Measurements from ENCODE around the gene HBG2. TPM values are rescaled to one million over a fixed set of nuclear protein-coding genes. Genes with fewer than 3 reads are reported as not detected.

HBG2 gene
- total and polyA plus RNA-seq, 3 experiments from 2014 or later, result not detected

- Histone ChIP-seq H3K27me3 (ENCODE audit: insufficient read depth, low read length, poor library complexity, severe bottlenecking) (no peaks in the 10 kb centered on the region), H3K36me3 (ENCODE audit: insufficient read depth, low read length) (no peaks in the 10 kb centered on the region), H3K9me3 (ENCODE audit: low read length) (no peaks in the 10 kb centered on the region), H3K4me3 (ENCODE audit: low read length) (no peak overlapping the region), H3K27ac (ENCODE audit: low read depth, low read length) (no peak overlapping the region), H3K4me1 (ENCODE audit: insufficient read depth, low read length) (no peaks in the 10 kb centered on the region)
- Mint-ChIP-seq H3K4me3 (no peak overlapping the region), H3K36me3 (no peaks in the 10 kb centered on the region), H3K4me1 (peaks cover 0 to 3% (median 0%) of the 10 kb centered on the region in 3 donors), H3K27me3 (peaks cover 2 to 3% of the 10 kb centered on the region in 2 donors), H3K9me3 (peaks cover 0 to 4% (median 0%) of the 10 kb centered on the region in 5 donors), H3K27ac (no peak overlapping the region)
- ChIA-PET CTCF (no interaction called here), POLR2A (no interaction called here)
- DNase-seq, result no peak
These were observed 19.1 kb downstream of the HBG2 start for GRCh38 chr11:5235364-5236095.

DNA sequence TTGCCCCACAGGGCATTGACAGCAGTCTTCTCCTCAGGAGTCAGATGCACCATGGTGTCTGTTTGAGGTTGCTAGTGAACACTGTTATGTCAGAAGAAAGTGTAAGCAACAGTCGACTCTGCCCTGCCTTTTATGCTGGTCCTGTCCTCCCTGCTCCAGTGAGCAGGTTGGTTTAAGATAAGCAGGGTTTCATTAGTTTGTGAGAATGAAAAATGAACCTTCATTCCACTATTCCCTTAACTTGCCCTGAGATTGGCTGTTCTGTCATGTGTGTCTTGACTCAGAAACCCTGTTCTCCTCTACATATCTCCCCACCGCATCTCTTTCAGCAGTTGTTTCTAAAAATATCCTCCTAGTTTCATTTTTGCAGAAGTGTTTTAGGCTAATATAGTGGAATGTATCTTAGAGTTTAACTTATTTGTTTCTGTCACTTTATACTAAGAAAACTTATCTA, 20.2 kb downstream of the HBG2 start, which contains the start of gene HBD:
Gene HBD (minus strand): TSS at position 103 of the 454 bp plus-strand sequence. CDS start 50 bp downstream, at position 53.
- CTCF ChIA-PET, result no interaction called here

GRCh38 chr11:5233307-5233706, 21.3 kb downstream of the HBG2 start:
- Histone ChIP-seq H3K36me3 (ENCODE audit: insufficient read depth, low read length) (no peaks in the 10 kb centered on the region), H3K4me1 (ENCODE audit: insufficient read depth, low read length) (no peaks in the 10 kb centered on the region), H3K27ac (ENCODE audit: low read depth, low read length) (no peak overlapping the region), H3K4me3 (ENCODE audit: low read length) (no peak overlapping the region), H3K9me3 (ENCODE audit: low read length) (no peaks in the 10 kb centered on the region), H3K27me3 (ENCODE audit: insufficient read depth, low read length, poor library complexity, severe bottlenecking) (no peaks in the 10 kb centered on the region)
- DNase-seq, result no peak
- H3K9me3 Mint-ChIP-seq, result peaks cover 0 to 4% (median 0%) of the 10 kb centered on the region in 5 donors
- peaks cover 2 to 3% of the 10 kb centered on the region in 2 donors for H3K27me3 Mint-ChIP-seq
- no peak overlapping the region for H3K4me3 Mint-ChIP-seq
- ChIA-PET POLR2A (no interaction called here), CTCF (no interaction called here)
- H3K27ac Mint-ChIP-seq, result no peak overlapping the region
- H3K4me1 Mint-ChIP-seq, result peaks cover 0 to 3% (median 0%) of the 10 kb centered on the region in 3 donors
- H3K36me3 Mint-ChIP-seq, result no peaks in the 10 kb centered on the region

More for the DNA sequence above, 20.2 kb downstream of the HBG2 start, which contains the start of gene HBD:
- no peak for DNase-seq
- no peaks in the 10 kb centered on the region for H3K27me3 ChIP-seq (ENCODE audit: insufficient read depth, low read length, poor library complexity, severe bottlenecking)
- H3K4me1 ChIP-seq (ENCODE audit: insufficient read depth, low read length), result no peaks in the 10 kb centered on the region
- Mint-ChIP-seq H3K9me3 (peaks cover 0 to 4% (median 0%) of the 10 kb centered on the region in 5 donors), H3K27ac (no peak within 1 kb of the TSS), H3K4me3 (no peak within 1 kb of the TSS), H3K27me3 (peaks cover 2 to 3% of the 10 kb centered on the region in 2 donors), H3K4me1 (peaks cover 0 to 3% (median 0%) of the 10 kb centered on the region in 3 donors), H3K36me3 (no peaks in the 10 kb centered on the region)
- H3K9me3 ChIP-seq (ENCODE audit: low read length), result no peaks in the 10 kb centered on the region
- no peaks in the 10 kb centered on the region for H3K36me3 ChIP-seq (ENCODE audit: insufficient read depth, low read length)
- H3K27ac ChIP-seq (ENCODE audit: low read depth, low read length), result peak within 1 kb of the TSS; percentile 43
- H3K4me3 ChIP-seq (ENCODE audit: low read length), result no peak within 1 kb of the TSS
- POLR2A ChIA-PET, result no interaction called here

DNA sequence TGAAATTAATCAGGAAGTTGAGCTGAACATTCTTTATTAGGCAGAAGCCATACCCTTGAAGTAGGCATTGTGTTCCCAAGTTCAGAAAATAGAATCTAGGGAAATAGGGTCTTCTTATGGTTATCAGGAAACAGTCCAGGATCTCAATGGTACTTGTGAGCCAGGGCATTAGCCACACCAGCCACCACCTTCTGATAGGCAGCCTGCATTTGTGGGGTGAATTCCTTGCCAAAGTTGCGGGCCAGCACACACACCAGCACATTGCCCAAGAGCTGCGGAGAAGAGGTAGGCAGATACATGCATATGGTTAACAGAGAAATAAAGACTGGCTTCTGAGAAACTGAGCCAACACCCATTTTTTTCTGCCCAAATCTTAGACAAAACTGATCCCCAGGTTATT, 21.8 kb downstream of the HBG2 start:
- H3K4me1 Mint-ChIP-seq, result peaks cover 0 to 3% (median 0%) of the 10 kb centered on the region in 3 donors

DNA sequence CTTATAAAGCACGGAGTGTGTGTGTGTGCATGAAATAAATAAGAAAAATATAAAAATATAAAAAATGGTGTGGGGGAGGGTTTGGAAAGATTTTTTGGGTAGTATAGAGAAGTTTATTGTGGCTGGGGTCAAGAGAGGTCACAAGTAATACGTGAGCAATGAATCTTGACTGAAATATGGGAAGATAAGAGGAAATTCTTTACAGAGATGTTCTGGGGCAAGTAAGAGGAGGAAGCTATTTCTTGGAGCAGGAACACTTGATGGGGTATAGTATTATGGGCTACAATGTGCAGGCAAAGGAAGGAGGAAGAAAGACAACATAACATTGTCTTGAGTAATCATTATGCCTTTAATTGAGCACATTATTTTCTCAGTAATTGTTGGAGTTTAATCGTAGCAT, 22.4 kb downstream of the HBG2 start:
- ChIA-PET CTCF (no interaction called here), POLR2A (no interaction called here)
- peaks cover 0 to 2% of the 10 kb centered on the region in 2 donors for H3K27me3 Mint-ChIP-seq
- Histone ChIP-seq H3K4me3 (ENCODE audit: low read length) (no peak overlapping the region), H3K36me3 (ENCODE audit: insufficient read depth, low read length) (no peaks in the 10 kb centered on the region), H3K27ac (ENCODE audit: low read depth, low read length) (no peak overlapping the region), H3K9me3 (ENCODE audit: low read length) (no peaks in the 10 kb centered on the region), H3K27me3 (ENCODE audit: insufficient read depth, low read length, poor library complexity, severe bottlenecking) (no peaks in the 10 kb centered on the region), H3K4me1 (ENCODE audit: insufficient read depth, low read length) (no peaks in the 10 kb centered on the region)
- H3K36me3 Mint-ChIP-seq, result no peaks in the 10 kb centered on the region
- no peak overlapping the region for H3K4me3 Mint-ChIP-seq
- peaks cover 0 to 2% (median 0%) of the 10 kb centered on the region in 5 donors for H3K9me3 Mint-ChIP-seq
- peaks cover 0 to 3% (median 0%) of the 10 kb centered on the region in 3 donors for H3K4me1 Mint-ChIP-seq
- no peak for DNase-seq
- no peak overlapping the region for H3K27ac Mint-ChIP-seq

More for the DNA sequence above, 21.8 kb downstream of the HBG2 start:
- H3K36me3 Mint-ChIP-seq, result no peaks in the 10 kb centered on the region
- no peak overlapping the region for H3K27ac ChIP-seq (ENCODE audit: low read depth, low read length)
- H3K27ac Mint-ChIP-seq, result no peak overlapping the region
- H3K27me3 Mint-ChIP-seq, result peaks cover 2 to 3% of the 10 kb centered on the region in 2 donors
- no peaks in the 10 kb centered on the region for H3K36me3 ChIP-seq (ENCODE audit: insufficient read depth, low read length)
- DNase-seq, result no peak
- no peaks in the 10 kb centered on the region for H3K4me1 ChIP-seq (ENCODE audit: insufficient read depth, low read length)
- no peaks in the 10 kb centered on the region for H3K9me3 ChIP-seq (ENCODE audit: low read length)
- POLR2A ChIA-PET, result no interaction called here
- H3K9me3 Mint-ChIP-seq, result peaks cover 0 to 4% (median 0%) of the 10 kb centered on the region in 5 donors
- H3K4me3 Mint-ChIP-seq, result no peak overlapping the region
- no peaks in the 10 kb centered on the region for H3K27me3 ChIP-seq (ENCODE audit: insufficient read depth, low read length, poor library complexity, severe bottlenecking)
- CTCF ChIA-PET, result no interaction called here
- H3K4me3 ChIP-seq (ENCODE audit: low read length), result no peak overlapping the region

DNA sequence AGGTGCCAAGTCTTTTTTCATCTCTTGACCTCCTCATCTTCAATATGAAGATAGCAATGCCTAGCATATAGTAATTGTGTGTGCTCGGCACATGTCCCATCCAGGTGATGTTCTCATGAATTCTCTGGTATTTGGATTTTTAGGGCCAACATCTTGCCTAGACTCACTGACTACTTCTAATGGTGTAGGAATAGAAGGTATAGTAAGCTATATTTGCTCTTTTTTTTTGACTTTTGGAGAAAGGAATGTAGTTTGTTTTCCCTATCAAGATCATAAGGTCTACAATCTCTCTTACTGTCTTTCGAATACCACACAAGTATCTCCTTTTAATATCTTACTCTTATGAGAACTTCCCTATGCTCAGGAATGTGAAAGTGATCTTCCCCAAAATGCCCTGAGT, 23.5 kb downstream of the HBG2 start:
- peaks cover 0 to 3% (median 0%) of the 10 kb centered on the region in 3 donors for H3K4me1 Mint-ChIP-seq
- ChIA-PET POLR2A (no interaction called here), CTCF (no interaction called here)
- no peak overlapping the region for H3K27ac Mint-ChIP-seq
- no peak overlapping the region for H3K4me3 Mint-ChIP-seq
- Histone ChIP-seq H3K9me3 (ENCODE audit: low read length) (no peaks in the 10 kb centered on the region), H3K36me3 (ENCODE audit: insufficient read depth, low read length) (no peaks in the 10 kb centered on the region), H3K27ac (ENCODE audit: low read depth, low read length) (no peak overlapping the region), H3K4me1 (ENCODE audit: insufficient read depth, low read length) (no peaks in the 10 kb centered on the region), H3K27me3 (ENCODE audit: insufficient read depth, low read length, poor library complexity, severe bottlenecking) (no peaks in the 10 kb centered on the region), H3K4me3 (ENCODE audit: low read length) (no peak overlapping the region)
- DNase-seq, result no peak
- H3K9me3 Mint-ChIP-seq, result peaks cover 0 to 2% (median 0%) of the 10 kb centered on the region in 5 donors
- H3K36me3 Mint-ChIP-seq, result no peaks in the 10 kb centered on the region
- H3K27me3 Mint-ChIP-seq, result peaks cover 0 to 2% of the 10 kb centered on the region in 2 donors

DNA sequence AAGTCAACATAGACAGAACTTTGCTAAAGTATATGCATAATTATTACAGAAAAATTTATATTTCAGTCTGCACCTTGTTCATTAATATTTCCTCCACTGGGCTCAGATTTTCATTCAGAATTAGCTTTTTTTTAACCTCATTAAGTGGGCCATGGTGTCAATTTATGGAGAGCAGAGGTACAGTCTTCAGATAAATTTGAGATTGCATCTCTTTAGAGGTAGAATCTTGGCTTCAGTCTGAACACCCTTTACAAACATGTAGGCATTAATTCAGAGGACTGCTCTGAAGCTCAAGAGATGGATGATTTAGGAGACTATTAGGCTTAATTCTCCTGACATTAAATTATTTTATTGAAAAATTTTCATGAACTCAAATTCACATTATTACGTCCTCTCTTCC, 24.3 kb downstream of the HBG2 start:
- peaks cover 0 to 1% (median 0%) of the 10 kb centered on the region in 5 donors for H3K9me3 Mint-ChIP-seq
- no peaks in the 10 kb centered on the region for H3K36me3 Mint-ChIP-seq
- H3K27ac ChIP-seq (ENCODE audit: low read depth, low read length), result no peak overlapping the region
- H3K9me3 ChIP-seq (ENCODE audit: low read length), result no peaks in the 10 kb centered on the region
- H3K4me3 Mint-ChIP-seq, result no peak overlapping the region
- H3K27ac Mint-ChIP-seq, result no peak overlapping the region
- POLR2A ChIA-PET, result no interaction called here
- no peak overlapping the region for H3K4me3 ChIP-seq (ENCODE audit: low read length)
- H3K36me3 ChIP-seq (ENCODE audit: insufficient read depth, low read length), result no peaks in the 10 kb centered on the region
- peaks cover 0 to 2% of the 10 kb centered on the region in 2 donors for H3K27me3 Mint-ChIP-seq
- CTCF ChIA-PET, result no interaction called here
- no peaks in the 10 kb centered on the region for H3K4me1 ChIP-seq (ENCODE audit: insufficient read depth, low read length)
- no peaks in the 10 kb centered on the region for H3K27me3 ChIP-seq (ENCODE audit: insufficient read depth, low read length, poor library complexity, severe bottlenecking)
- H3K4me1 Mint-ChIP-seq, result peaks cover 0 to 3% (median 0%) of the 10 kb centered on the region in 3 donors
- no peak for DNase-seq

- DNase-seq, result no peak
- Mint-ChIP-seq H3K4me1 (peaks cover 0 to 3% (median 0%) of the 10 kb centered on the region in 3 donors), H3K9me3 (no peaks in the 10 kb centered on the region), H3K27ac (no peak overlapping the region), H3K4me3 (no peak overlapping the region), H3K36me3 (no peaks in the 10 kb centered on the region), H3K27me3 (peaks cover 0 to 2% of the 10 kb centered on the region in 2 donors)
- POLR2A ChIA-PET, result no interaction called here
- CTCF ChIA-PET, result no interaction called here
- H3K36me3 ChIP-seq (ENCODE audit: insufficient read depth, low read length), result no peaks in the 10 kb centered on the region
- no peaks in the 10 kb centered on the region for H3K9me3 ChIP-seq (ENCODE audit: low read length)
- no peaks in the 10 kb centered on the region for H3K4me1 ChIP-seq (ENCODE audit: insufficient read depth, low read length)
- H3K4me3 ChIP-seq (ENCODE audit: low read length), result no peak overlapping the region
- no peaks in the 10 kb centered on the region for H3K27me3 ChIP-seq (ENCODE audit: insufficient read depth, low read length, poor library complexity, severe bottlenecking)
- H3K27ac ChIP-seq (ENCODE audit: low read depth, low read length), result no peak overlapping the region
These were observed 24.8 kb downstream of the HBG2 start for GRCh38 chr11:5229796-5230195.
